ENCODE data around the gene PDE6C.

PDE6C gene

DNA sequence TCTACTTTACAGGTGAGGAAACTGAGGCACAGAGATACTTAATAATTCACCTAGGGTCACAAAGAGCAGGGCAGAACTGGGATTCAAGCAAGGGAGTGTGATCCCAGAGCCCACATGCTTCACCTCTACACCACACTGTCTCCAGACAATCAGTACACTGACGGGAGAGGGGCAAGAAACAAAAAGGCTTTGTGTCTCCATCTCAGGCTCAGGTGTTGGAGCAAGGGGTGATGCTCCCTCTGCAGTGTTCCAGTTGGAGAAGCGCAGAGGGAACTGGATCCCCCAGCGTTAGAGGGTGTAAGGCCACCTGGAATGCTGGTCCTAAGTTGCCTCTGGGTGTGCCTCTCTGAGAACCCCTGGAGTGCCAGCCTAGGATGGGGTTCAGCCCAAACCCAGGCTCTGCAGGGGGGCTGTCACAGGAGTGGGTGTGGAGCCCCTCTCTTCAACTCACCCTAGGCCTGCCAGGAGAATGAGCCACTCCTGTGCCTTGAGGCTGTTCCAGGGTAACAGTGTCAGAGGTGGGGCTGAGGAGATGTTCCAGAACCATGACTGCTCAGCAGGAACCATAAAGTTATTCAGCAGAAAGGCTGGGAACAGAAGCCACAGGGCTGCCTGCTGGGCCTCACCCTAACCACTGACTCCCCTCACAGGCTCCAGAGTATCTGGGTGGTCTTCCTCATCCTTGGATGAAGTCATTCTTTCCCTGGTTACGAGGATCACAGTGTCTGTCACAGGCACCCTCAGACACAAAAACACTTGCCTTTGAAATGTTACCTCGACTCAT lies 16.8 kb upstream of the PDE6C start:
- H3K27ac ChIP-seq: no peak overlapping the region
- TF ChIP-seq, protein P1, sequence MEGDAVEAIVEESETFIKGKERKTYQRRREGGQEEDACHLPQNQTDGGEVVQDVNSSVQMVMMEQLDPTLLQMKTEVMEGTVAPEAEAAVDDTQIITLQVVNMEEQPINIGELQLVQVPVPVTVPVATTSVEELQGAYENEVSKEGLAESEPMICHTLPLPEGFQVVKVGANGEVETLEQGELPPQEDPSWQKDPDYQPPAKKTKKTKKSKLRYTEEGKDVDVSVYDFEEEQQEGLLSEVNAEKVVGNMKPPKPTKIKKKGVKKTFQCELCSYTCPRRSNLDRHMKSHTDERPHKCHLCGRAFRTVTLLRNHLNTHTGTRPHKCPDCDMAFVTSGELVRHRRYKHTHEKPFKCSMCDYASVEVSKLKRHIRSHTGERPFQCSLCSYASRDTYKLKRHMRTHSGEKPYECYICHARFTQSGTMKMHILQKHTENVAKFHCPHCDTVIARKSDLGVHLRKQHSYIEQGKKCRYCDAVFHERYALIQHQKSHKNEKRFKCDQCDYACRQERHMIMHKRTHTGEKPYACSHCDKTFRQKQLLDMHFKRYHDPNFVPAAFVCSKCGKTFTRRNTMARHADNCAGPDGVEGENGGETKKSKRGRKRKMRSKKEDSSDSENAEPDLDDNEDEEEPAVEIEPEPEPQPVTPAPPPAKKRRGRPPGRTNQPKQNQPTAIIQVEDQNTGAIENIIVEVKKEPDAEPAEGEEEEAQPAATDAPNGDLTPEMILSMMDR (conservative IDR thresholded peaks at IDR 0.05): no peak

GRCh38 chr10:93596539-93596938 lies 15.8 kb upstream of the PDE6C start:
- H3K27ac ChIP-seq: no peak overlapping the region
- TF ChIP-seq, protein P1 (conservative IDR thresholded peaks at IDR 0.05): no peak

- TF ChIP-seq, protein P1 (conservative IDR thresholded peaks at IDR 0.05): no peak
- H3K27ac ChIP-seq: no peak overlapping the region
Measured at GRCh38 chr10:93597075-93597599, 15.2 kb upstream of the PDE6C start.

DNA sequence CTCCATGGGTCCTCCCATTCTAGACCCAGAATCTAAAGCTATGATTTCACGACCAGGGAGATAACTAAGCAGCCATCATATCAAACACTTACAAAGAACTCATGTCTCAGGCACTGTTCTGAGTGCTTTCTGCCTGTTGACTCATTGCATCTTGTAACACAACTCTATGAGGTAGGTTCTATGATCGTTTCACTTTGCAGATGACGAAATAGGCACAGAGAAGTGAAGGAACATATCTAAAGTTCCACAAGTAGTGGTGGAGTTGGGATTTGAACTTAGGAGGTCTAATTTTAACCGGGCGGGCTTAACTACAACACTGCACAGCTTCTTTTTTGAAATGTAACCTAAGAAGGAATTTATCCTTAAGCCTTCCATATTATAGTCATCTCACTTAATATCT lies 14.2 kb upstream of the PDE6C start:
- no peak overlapping the region for H3K27ac ChIP-seq
- TF ChIP-seq, protein P1 (conservative IDR thresholded peaks at IDR 0.05): no peak

- no peak overlapping the region for H3K27ac ChIP-seq
- TF ChIP-seq, protein P1 (conservative IDR thresholded peaks at IDR 0.05): no peak
Measured at GRCh38 chr10:93599335-93599734, 13.0 kb upstream of the PDE6C start.

DNA sequence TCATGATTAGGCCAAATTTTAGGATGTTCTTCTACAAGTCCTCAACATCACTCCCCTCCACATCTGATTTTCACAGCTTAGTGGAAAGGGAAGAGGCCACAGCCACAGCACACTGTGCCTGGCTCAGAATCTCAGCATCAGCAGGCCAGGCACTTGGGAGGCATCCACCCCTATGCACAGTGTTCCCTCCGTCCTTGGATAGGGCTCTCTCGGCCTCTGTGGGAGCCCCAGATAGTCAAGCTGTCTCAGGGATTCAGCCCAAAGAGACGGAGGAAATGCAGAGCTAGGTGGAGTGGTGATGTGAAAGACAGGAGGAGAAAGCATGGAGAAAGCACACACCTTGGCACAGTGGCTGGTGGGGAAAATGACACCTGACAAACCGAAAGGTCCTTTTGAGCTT lies 12.6 kb upstream of the PDE6C start:
- H3K27ac ChIP-seq: no peak overlapping the region
- TF ChIP-seq, protein P1 (conservative IDR thresholded peaks at IDR 0.05): no peak

- TF ChIP-seq, protein P1 (conservative IDR thresholded peaks at IDR 0.05): no peak
- H3K27ac ChIP-seq: no peak overlapping the region; the same call in 1 of the 2 replicates
Measured at GRCh38 chr10:93600446-93601145, 11.7 kb upstream of the PDE6C start.

All from VCaP (cell line).